EL (cell line): ENCODE data around the gene COL4A3.

Experiments used
- DNase-seq: peaks from one replicate; pipeline ENCODE4 v3.0.0-alpha.2; 2016

Gene COL4A3

GRCh38 chr2:227349989-227350612 lies 185.7 kb downstream of the COL4A3 start:
- DNase-seq: no peak

- DNase-seq: no peak
Observed at GRCh38 chr2:227351639-227352038, 187.2 kb downstream of the COL4A3 start.

GRCh38 chr2:227360351-227360750 lies 195.9 kb downstream of the COL4A3 start:
- DNase-seq: no peak

- DNase-seq: no peak
Observed at GRCh38 chr2:227363756-227364155, 199.3 kb downstream of the COL4A3 start.
